Ovary (tissue), 9 donors: ENCODE results near the gene RGS1. TPM values are rescaled to one million over a fixed set of nuclear protein-coding genes. Genes with fewer than 3 reads are reported as not detected.

ENCODE experiments used
- DNase-seq, 5 donors: peaks; one replicate each; pipeline ENCODE4 v3.0.0-alpha.2; 2019 to 2020
- H3K27ac ChIP-seq, 2 donors: fragments of 200-600 bp; one replicate each; pipeline versions ENCODE4 v1.5.1 to v1.8.0; 2019 to 2022
- H3K27me3 ChIP-seq: fragments of 200-600 bp; one replicate; pipeline ENCODE4 v1.8.0; 2022
- H3K36me3 ChIP-seq: fragments of 200-600 bp; sonication (generic); one replicate; pipeline ENCODE4 v1.5.1; 2019
- H3K4me1 ChIP-seq: one replicate; pipeline ENCODE4 v1.8.1; 2013; ENCODE audit warnings: mild to moderate bottlenecking, moderate library complexity; ENCODE audit not compliant: insufficient read depth
- H3K4me3 ChIP-seq: fragments of 200-600 bp; sonication (generic); one replicate; pipeline ENCODE4 v1.5.1; 2017
- H3K9me3 ChIP-seq, 2 donors: fragments of 200-600 bp in 1 of 2; sonication (generic) in 1 of 2; one replicate each; pipeline versions ENCODE4 v1.5.1 to v1.8.1; 2013 to 2019; ENCODE audit warnings: mild to moderate bottlenecking in 1 of 2, moderate library complexity in 1 of 2
- CTCF ChIP-seq, 3 donors: fragments of 450-650 bp in 2 of 3; fragments of 200-600 bp in 1 of 3; IDR thresholded peaks; one replicate each; pipeline versions ENCODE4 v1.5.1 to v1.8.0; 2016 to 2022; ENCODE audit warnings: antibody characterized with exemption in 3 of 3, mild to moderate bottlenecking in 1 of 3
- EP300 ChIP-seq: sonication (generic); formaldehyde crosslinking; IDR thresholded peaks from one replicate; pipeline ENCODE4 v1.6.1; 2017; ENCODE audit warnings: antibody characterized with exemption
- POLR2A ChIP-seq: fragments of 450-650 bp; IDR thresholded peaks from one replicate; pipeline ENCODE4 v1.6.1; 2017; ENCODE audit warnings: antibody characterized with exemption, mild to moderate bottlenecking, moderate library complexity
- WGBS, 3 donors: extraction: QIAGEN DNeasy Blood & Tissue Kit in 1 of 3; methylation state at CpG; one replicate each; pipeline versions ENCODE4 v1.1.5 to v1.1.7; 2013 to 2017; 5-methylcytosine and 5-hydroxymethylcytosine counted together
- intact Hi-C, 4 donors: fragments of 100-400 bp; cut with DNase I; formaldehyde crosslinking; loops; one replicate each; pipeline versions ENCODE4 v1.11.0 to v1.15.1; 2022 to 2023
- polyA plus RNA-seq, 2 donors: library from polyadenylated mRNA; stranded (reverse); fragments of 200-250 nt in 1 of 2; fragments of 350-450 nt in 1 of 2; fragmentation: Illumina TruSeq in 1 of 2; extraction: RNeasy Lipid Tissue Mini Kit (QIAGEN cat#74804) in 1 of 2; gene quantifications; one replicate each; pipeline ENCODE4 v1.2.3, GENCODE V29; 2013 to 2014
- total RNA-seq, 7 donors: library from RNA; depleted of rRNA in 2 of 7; stranded (reverse); fragments of >200 nt in 2 of 7; fragmentation: NEBNext Ultra II Directional in 3 of 7; extraction: Animal tissue kit (Norgen Biotek cat#: 25700) in 3 of 7; gene quantifications; one replicate each; pipeline versions ENCODE4 v1.1.0 to v1.2.4, GENCODE V29; 2016 to 2023
- donor health status: DM: no; HTN: no; CAD: no; lungs with moderate emphysema.
- donor health status: DM: no; HTN: no; CAD: no.
- donor health status: Bipolar disorder and iron deficiency.
- donor health status: DM: yes; HTN: yes; CAD: no.
- donor health status: DM: no; HTN: no; CAD: no.
- donor health status: DM: yes; HTN: yes; CAD: no.

The RGS1 gene
- total and polyA plus RNA-seq, 9 donors, result 7.5 to 129 (median 17.0) TPM

- Histone ChIP-seq H3K27ac (no peak overlapping the region), H3K27me3 (no peaks in the 10 kb centered on the region), H3K36me3 (no peaks in the 10 kb centered on the region), H3K4me3 (no peak overlapping the region), H3K4me1 (no peaks in the 10 kb centered on the region), H3K9me3 (no peaks in the 10 kb centered on the region)
- intact Hi-C loops, result no loop called here
- WGBS, 3 donors, result 96 to 98% (median 98%) methylated on average over 2 of the region's 2 CpGs
- DNase-seq, result no peak
- TF ChIP-seq CTCF (IDR thresholded peaks at IDR 0.05) (no peak), EP300 (no peak), POLR2A (no peak)
Measured at GRCh38 chr1:192577145-192578140, 1.9 kb downstream of the RGS1 start.

GRCh38 chr1:192578144-192578909, 2.8 kb downstream of the RGS1 start:
- Histone ChIP-seq H3K36me3 (no peaks in the 10 kb centered on the region), H3K27ac (no peak overlapping the region), H3K4me1 (no peaks in the 10 kb centered on the region), H3K4me3 (no peak overlapping the region), H3K9me3 (no peaks in the 10 kb centered on the region), H3K27me3 (no peaks in the 10 kb centered on the region)
- no peak for TF ChIP-seq CTCF (IDR thresholded peaks at IDR 0.05)
- TF ChIP-seq POLR2A, result no peak
- TF ChIP-seq EP300, result no peak
- DNase-seq, result no peak
- intact Hi-C loops, result no loop called here
- 42 to 63% (median 53%) methylated on average over 1 of the region's 1 CpG for WGBS, 3 donors

GRCh38 chr1:192579010-192579738, 3.6 kb downstream of the RGS1 start:
- DNase-seq, result no peak
- intact Hi-C loops, result no loop called here
- no peak overlapping the region for H3K4me3 ChIP-seq

More at GRCh38 chr1:192579010-192579738, 3.6 kb downstream of the RGS1 start:
- no peaks in the 10 kb centered on the region for H3K9me3 ChIP-seq
- H3K4me1 ChIP-seq, result no peaks in the 10 kb centered on the region
- no peak overlapping the region for H3K27ac ChIP-seq
- 88 to 90% (median 89%) methylated on average over 6 of the region's 6 CpGs for WGBS, 3 donors
- H3K27me3 ChIP-seq, result no peaks in the 10 kb centered on the region
- no peak for TF ChIP-seq CTCF (IDR thresholded peaks at IDR 0.05)
- no peak for TF ChIP-seq EP300
- H3K36me3 ChIP-seq, result no peaks in the 10 kb centered on the region
